ENCODE data around the gene FCAMR.
"Not testable (repeated sequence)": the region's sequence is repeated elsewhere in the genome, so short reads cannot be mapped to it uniquely, and the experiment has no call there.

FCAMR gene

GRCh38 chr1:206930210-206930798 is 40.0 kb downstream of the FCAMR start:
- no peak for DNase-seq

GRCh38 chr1:206929524-206929923 is 40.7 kb downstream of the FCAMR start:
- no peak for DNase-seq

GRCh38 chr1:206926286-206926685 is 44.0 kb downstream of the FCAMR start:
- no peak for DNase-seq

GRCh38 chr1:206925106-206925736 is 45.0 kb downstream of the FCAMR start:
- no peak for DNase-seq

- DNase-seq = no peak
Observed at GRCh38 chr1:206924592-206925105, 45.6 kb downstream of the FCAMR start.

GRCh38 chr1:206923961-206924557 is 46.2 kb downstream of the FCAMR start:
- DNase-seq = not testable (repeated sequence)

GRCh38 chr1:206923009-206923960 is 47.0 kb downstream of the FCAMR start:
- no peak for DNase-seq

- DNase-seq = no peak
Observed at GRCh38 chr1:206922524-206922923, 47.7 kb downstream of the FCAMR start.

- DNase-seq = no peak
Observed at GRCh38 chr1:206921772-206922265, 48.4 kb downstream of the FCAMR start, which contains the start of gene FCMR. FCMR (minus strand) TSS chr1:206921941; CDS start chr1:206921854, 87 bp downstream.

GRCh38 chr1:206918076-206918475 is 52.2 kb downstream of the FCAMR start:
- no peak for DNase-seq

GRCh38 chr1:206916000-206916709 is 54.1 kb downstream of the FCAMR start:
- no peak for DNase-seq

- DNase-seq = no peak
Observed at GRCh38 chr1:206915030-206915735, 55.1 kb downstream of the FCAMR start.

GRCh38 chr1:206913766-206914537 is 56.3 kb downstream of the FCAMR start:
- DNase-seq = no peak

- peak; percentile 85 for DNase-seq
Observed at GRCh38 chr1:206912445-206913095, 57.7 kb downstream of the FCAMR start.

GRCh38 chr1:206911064-206911663 is 59.1 kb downstream of the FCAMR start:
- peak; percentile 45 for DNase-seq

- DNase-seq = no peak
Observed at GRCh38 chr1:206909883-206910318, 60.4 kb downstream of the FCAMR start.

GRCh38 chr1:206909161-206909882 is 60.9 kb downstream of the FCAMR start:
- DNase-seq = peak; percentile 67

- no peak for DNase-seq
Observed at GRCh38 chr1:206908038-206908437, 62.2 kb downstream of the FCAMR start.

Measured in NCI-H1436 (cell line).